ENCODE measurements around the gene SETD2. TPM values are rescaled to one million over a fixed set of nuclear protein-coding genes. Genes with fewer than 3 reads are reported as not detected.

Gene SETD2
- total and polyA plus RNA-seq, 2 experiments from 2014 or later, result 16.7 to 45.2 TPM

DNA sequence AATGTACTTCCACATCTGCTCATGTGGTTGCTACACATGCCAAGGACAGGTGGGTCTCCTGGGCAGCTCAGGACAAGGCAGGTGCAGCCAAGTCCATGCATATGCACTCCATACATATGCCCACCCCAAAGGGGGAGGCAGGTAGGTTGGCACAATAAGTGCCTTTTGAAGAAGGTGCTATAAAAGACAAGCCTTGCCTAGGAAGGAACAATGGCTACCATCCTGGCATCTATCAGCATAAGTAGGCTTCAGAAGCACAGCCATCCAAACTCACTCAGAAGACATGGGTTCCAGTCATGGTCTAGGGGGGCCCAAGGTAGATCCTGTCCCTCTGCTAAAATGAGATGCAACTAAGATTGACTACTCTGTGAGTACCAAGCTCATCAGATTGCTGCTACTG lies 149.9 kb downstream of the SETD2 start:
- Mint-ChIP-seq H3K27ac (no peak overlapping the region), H3K27me3 (ENCODE audit: insufficient read depth, low read depth, poor library complexity) (peaks cover 5% of the 10 kb centered on the region), H3K36me3 (ENCODE audit: low read depth) (peaks cover 22% of the 10 kb centered on the region), H3K4me3 (no peak overlapping the region), H3K9me3 (no peaks in the 10 kb centered on the region), H3K4me1 (peaks cover 18% of the 10 kb centered on the region)
- Histone ChIP-seq H3K27me3 (ENCODE audit: insufficient read depth) (no peaks in the 10 kb centered on the region), H3K4me2 (no peak overlapping the region), H3K9me2 (ENCODE audit: insufficient read depth) (peaks cover 9% of the 10 kb centered on the region; the same call in 1 of the 2 replicates), H4K20me1 (replicated peaks; ENCODE audit: insufficient read depth) (peaks cover 8% of the 10 kb centered on the region; the same call in 1 of the 2 replicates), H3K27ac (ENCODE audit: low read depth) (no peak overlapping the region), H3K79me2 (replicated peaks; ENCODE audit: insufficient read depth) (no peaks in the 10 kb centered on the region), H3K36me3 (ENCODE audit: insufficient read depth) (no peaks in the 10 kb centered on the region), H3K4me3 (no peak overlapping the region), H2AFZ (no peak overlapping the region), H3F3A (replicated peaks; ENCODE audit: low read depth) (0 out of 2 replicates have a peak, but pooled peaks cover 5% of the 10 kb centered on the region), H3K4me1 (ENCODE audit: insufficient read depth) (0 out of 2 replicates have a peak, but pooled peaks cover 8% of the 10 kb centered on the region)
- DNase-seq (ENCODE audit: low spot score) (no peak), ATAC-seq (no peak)
- no peak for TF ChIP-seq ZNF331 (CRISPR knock-in tag; IDR thresholded peaks at IDR 0.05; ENCODE audit: low read depth)

DNA sequence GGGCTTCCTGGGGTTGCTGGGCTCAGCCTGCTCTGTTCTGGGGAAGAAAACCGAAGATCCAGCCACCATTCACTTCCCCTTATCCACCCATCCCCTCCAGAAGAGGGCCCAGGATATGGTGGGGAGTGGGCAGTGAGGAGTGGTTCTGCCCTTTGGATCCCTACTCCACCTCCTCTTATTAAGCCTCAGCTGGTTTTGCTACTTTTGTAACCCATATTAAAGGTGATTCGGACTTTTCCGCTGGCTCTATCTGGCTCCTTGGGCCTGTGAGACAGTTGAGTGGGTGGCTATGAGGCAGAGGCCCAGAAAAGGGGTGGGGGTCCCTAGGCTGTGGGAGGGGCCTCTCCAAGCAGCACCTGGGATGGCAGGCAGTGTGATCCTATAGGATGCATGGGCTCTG lies 150.7 kb downstream of the SETD2 start:
- TF ChIP-seq ZNF331 (CRISPR knock-in tag; IDR thresholded peaks at IDR 0.05; ENCODE audit: low read depth), result no peak
- TF ChIP-seq, protein P1, sequence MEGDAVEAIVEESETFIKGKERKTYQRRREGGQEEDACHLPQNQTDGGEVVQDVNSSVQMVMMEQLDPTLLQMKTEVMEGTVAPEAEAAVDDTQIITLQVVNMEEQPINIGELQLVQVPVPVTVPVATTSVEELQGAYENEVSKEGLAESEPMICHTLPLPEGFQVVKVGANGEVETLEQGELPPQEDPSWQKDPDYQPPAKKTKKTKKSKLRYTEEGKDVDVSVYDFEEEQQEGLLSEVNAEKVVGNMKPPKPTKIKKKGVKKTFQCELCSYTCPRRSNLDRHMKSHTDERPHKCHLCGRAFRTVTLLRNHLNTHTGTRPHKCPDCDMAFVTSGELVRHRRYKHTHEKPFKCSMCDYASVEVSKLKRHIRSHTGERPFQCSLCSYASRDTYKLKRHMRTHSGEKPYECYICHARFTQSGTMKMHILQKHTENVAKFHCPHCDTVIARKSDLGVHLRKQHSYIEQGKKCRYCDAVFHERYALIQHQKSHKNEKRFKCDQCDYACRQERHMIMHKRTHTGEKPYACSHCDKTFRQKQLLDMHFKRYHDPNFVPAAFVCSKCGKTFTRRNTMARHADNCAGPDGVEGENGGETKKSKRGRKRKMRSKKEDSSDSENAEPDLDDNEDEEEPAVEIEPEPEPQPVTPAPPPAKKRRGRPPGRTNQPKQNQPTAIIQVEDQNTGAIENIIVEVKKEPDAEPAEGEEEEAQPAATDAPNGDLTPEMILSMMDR (conservative IDR thresholded peaks at IDR 0.05; ENCODE audit: low read depth in 2 of 2), result no peak
- TF ChIP-seq, protein P2, sequence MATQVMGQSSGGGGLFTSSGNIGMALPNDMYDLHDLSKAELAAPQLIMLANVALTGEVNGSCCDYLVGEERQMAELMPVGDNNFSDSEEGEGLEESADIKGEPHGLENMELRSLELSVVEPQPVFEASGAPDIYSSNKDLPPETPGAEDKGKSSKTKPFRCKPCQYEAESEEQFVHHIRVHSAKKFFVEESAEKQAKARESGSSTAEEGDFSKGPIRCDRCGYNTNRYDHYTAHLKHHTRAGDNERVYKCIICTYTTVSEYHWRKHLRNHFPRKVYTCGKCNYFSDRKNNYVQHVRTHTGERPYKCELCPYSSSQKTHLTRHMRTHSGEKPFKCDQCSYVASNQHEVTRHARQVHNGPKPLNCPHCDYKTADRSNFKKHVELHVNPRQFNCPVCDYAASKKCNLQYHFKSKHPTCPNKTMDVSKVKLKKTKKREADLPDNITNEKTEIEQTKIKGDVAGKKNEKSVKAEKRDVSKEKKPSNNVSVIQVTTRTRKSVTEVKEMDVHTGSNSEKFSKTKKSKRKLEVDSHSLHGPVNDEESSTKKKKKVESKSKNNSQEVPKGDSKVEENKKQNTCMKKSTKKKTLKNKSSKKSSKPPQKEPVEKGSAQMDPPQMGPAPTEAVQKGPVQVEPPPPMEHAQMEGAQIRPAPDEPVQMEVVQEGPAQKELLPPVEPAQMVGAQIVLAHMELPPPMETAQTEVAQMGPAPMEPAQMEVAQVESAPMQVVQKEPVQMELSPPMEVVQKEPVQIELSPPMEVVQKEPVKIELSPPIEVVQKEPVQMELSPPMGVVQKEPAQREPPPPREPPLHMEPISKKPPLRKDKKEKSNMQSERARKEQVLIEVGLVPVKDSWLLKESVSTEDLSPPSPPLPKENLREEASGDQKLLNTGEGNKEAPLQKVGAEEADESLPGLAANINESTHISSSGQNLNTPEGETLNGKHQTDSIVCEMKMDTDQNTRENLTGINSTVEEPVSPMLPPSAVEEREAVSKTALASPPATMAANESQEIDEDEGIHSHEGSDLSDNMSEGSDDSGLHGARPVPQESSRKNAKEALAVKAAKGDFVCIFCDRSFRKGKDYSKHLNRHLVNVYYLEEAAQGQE (IDR thresholded peaks at IDR 0.05; ENCODE audit: unreplicated experiment), result no peak
- no peak for TF ChIP-seq CREB1 (CRISPR knock-in tag; IDR thresholded peaks at IDR 0.05; ENCODE audit: low read depth)
- Histone ChIP-seq H3K27ac (ENCODE audit: low read depth) (no peak overlapping the region), H2AFZ (no peak overlapping the region), H4K20me1 (replicated peaks; ENCODE audit: insufficient read depth) (peaks cover 3% of the 10 kb centered on the region; the same call in 1 of the 2 replicates), H3F3A (replicated peaks; ENCODE audit: low read depth) (peaks cover 10% of the 10 kb centered on the region; the same call in 1 of the 2 replicates), H3K4me2 (no peak overlapping the region), H3K36me3 (ENCODE audit: insufficient read depth) (no peaks in the 10 kb centered on the region), H3K4me3 (no peak overlapping the region), H3K27me3 (ENCODE audit: insufficient read depth) (no peaks in the 10 kb centered on the region), H3K9me2 (ENCODE audit: insufficient read depth) (peaks cover 9% of the 10 kb centered on the region; the same call in 1 of the 2 replicates), H3K79me2 (replicated peaks; ENCODE audit: insufficient read depth) (no peaks in the 10 kb centered on the region), H3K4me1 (ENCODE audit: insufficient read depth) (0 out of 2 replicates have a peak, but pooled peaks cover 8% of the 10 kb centered on the region)
- ATAC-seq, result no peak
- Mint-ChIP-seq H3K36me3 (ENCODE audit: low read depth) (peaks cover 22% of the 10 kb centered on the region), H3K4me3 (no peak overlapping the region), H3K4me1 (peaks cover 22% of the 10 kb centered on the region), H3K27ac (no peak overlapping the region), H3K9me3 (no peaks in the 10 kb centered on the region), H3K27me3 (ENCODE audit: insufficient read depth, low read depth, poor library complexity) (peaks cover 5% of the 10 kb centered on the region)
- no peak for DNase-seq (ENCODE audit: low spot score)

Data from GM23338 (cell line).